CD4-positive, alpha-beta T cell treated with Interleukin-21 for 1 hour (primary cell): ENCODE results near the gene MSL1.

Source experiments
- DNase-seq: peaks from one replicate; pipeline ENCODE4 v3.0.0-alpha.2; 2020

The MSL1 gene

DNA sequence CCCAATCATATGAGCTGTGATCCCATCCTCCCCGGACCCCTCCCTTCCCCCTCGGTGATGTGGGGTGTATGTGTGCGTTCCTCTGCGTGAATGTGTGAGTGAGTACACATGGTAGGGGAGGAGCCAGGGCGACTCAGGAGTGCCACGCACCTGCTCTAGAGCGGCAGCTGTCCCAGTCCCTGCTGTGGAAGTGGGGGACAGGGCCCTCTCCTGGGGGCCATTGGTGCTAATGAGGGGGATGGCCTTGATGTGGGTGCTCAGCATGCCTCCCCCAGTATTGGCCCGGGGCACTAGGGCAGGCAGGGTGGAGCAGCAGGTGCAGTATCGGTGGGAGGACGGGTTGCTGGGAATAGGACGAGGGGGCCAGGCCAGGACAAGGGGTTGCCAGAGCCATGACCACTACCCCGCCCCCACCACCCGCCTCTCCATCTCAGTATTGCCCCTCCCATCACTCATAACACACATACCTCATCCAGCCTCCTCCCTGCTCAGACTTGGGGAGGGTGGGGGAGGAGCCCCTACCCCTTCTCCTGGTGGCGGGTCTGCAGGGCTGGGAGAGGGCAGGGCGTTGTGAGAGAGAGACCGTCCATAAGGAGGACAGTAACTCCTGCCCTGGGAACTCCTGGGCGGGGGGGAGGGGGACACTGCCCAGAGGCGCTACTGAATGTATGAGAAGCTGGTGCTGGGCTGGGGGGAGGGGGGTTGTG, 29.9 kb upstream of the MSL1 start:
- no peak for DNase-seq

DNA sequence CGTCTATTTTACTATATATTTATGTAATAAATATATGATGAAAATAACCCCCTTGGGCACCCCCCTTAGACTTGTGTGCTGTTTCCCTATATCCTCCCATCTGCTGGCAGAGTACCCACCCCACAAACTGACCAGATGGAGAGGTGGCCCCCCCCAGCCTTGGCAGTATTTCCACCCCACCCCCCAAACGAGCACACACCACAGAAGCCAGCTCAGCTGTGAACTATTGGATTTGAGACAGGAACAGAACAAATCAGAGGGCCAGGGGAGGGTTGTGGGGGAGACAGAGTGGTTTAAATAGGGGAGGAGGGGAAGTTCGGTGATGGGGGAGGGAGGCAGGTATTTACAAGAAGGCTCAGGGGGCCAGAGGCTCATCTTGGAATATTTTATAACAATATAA, 29.2 kb upstream of the MSL1 start:
- DNase-seq = no peak

DNA sequence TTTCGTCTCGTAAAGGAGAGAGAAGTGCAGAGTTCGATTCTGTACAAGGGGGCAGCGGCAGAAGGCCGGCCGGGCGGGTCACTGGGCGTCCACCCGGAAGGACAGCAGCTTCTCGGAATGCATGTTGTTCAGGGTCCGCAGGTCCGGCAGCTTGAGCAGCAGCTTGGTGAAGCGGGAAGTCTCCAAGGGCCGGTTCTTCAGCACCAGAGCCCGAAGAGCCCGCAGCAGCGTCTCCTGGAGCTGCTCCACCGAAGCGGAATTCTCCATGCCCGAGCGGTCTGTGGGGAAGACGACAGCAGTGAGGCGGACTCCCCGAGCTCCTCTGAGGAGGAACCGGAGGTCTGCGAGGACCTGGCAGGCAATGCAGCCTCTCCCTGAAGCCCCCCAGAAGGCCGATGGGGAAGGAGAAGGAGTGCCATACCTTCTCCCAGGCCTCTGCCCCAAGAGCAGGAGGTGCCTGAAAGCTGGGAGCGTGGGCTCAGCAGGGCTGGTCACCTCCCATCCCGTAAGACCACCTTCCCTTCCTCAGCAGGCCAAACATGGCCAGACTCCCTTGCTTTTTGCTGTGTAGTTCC, 28.7 kb upstream of the MSL1 start:
- no peak for DNase-seq

DNA sequence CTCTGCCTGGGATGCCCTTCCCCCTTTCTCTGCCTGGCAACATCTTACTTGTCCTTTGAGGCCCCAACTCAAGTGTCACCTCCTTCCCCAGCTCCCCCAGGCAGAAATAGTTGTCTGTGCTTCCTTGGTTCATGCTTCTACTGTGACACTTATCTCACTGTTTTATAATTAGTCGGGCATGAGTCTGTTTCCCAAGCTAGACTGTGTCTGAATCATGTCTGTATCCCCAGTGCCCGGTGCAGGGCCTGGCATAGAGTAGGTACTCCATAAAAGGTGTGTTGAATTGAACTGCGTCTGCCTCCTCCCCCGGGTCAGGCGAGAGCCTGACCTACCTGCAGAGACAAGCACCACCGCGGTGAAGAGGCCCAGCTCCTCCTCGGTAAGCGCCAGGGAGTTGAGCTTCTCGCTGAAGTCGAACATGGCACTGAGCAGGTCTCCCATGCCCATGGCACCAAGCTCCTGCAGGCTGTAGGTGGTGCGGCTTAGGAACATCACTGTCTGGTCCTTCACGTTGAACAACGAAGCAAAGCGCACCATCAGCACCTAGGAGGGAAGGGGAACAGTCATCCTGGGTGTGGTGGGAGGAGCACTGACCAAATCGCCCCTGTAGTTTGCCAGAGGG, 28.1 kb upstream of the MSL1 start:
- no peak for DNase-seq

DNA sequence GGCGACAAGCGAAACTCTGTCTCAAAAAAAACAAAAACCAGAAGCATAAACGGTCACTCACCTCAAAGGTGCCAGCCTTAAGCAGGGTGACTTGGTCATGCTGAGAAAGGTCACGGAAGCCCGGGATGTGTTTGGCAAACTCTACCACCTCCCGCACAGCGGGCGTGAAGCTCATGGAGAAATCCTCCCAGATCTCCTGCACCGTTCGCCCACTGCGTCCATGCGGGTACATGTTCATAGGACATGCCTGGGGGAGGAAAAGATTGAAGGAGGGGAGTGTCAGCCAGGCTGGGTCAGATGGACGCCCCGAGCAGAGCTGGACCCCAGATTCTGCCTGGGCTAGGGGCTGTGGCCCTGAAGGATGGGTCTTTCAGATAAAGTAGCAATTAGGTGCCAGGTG, 26.9 kb upstream of the MSL1 start:
- no peak for DNase-seq

DNA sequence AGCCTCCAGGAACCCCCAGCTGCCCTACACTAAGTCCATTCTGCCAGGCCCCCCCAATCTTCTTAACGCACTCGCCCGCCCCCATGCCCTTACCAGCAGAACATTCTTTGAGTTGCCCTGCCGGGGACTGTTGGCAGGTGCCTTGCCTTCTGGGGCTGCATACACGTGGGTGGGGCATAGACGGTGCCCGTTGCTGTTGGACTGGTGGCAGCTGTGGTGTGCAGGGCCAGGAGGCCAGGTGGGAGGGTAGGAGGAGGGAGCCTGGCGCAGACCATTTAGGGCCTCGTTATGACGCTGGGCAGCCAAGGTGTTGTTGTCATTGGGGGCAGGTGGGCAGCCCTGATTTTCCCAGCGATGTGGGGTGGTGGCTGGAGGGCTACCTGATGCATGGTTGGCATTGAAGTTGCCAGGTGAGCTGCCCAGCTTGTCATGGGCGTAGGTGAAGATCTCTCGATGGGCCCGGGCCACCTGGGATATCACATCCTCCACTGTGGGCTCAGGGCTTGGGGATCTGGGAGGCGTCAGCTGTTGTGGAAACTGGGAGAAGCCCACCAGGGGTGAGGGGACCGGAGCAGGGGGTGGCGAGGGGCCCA, 26.3 kb upstream of the MSL1 start:
- no peak for DNase-seq

DNA sequence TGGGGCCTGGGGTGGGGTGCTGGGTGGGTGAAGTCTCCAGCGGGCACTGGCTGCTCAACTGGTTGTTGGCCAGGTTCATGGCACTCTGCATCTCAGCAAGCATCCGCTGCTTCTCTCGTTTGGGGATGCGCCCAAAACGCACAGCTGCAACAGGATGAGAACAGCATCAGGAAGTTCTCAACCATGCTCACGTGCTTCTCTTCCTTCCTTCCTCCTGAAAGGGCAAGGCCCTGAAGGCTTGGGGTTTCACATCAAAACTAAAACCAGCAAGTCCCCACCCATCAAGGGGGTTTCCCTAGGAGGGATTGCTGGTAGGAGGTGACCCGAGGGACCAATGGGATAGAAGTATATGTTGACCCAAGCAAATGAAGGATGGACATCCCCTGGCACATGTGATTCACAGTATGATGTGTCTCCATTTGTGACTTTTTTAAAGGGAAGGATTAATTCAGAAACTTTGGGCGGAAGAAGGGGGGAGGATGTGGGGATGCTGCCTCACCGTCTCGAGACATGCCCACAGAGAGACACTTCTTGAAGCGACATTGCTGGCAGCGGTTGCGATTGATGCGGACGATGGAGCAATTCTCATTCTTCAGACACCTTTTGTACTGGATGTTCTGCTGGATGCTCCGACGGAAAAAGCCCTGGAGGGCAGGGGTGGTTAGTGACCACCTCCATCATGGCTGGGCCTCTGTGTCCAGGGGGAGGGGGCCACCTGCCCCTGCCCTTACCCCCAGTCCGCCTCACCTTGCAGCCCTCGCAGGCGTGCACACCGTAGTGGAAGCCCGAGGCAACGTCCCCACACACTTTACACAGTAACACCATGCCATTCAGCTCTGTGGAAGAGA, 25.6 kb upstream of the MSL1 start:
- DNase-seq = peak; percentile 97

DNA sequence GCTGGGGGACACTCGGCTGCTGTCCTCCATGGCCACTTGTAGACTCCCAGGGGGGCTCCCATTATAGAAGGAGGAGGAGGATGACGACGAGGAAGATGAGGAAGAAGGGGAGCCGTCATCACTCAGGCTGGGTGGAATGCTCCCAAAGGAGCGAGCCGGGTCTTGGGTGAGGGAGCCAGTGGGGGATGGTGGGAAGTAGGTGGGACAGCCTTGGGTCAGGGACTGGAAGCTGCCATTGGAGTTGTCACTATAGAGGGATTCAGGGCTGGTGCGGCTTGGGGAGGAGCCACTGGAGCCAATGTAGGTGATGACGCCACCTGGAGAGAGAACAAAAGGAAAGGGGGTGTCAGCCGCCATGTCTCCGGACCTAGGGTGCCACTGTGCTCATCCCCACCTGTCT, 24.7 kb upstream of the MSL1 start:
- DNase-seq = no peak

DNA sequence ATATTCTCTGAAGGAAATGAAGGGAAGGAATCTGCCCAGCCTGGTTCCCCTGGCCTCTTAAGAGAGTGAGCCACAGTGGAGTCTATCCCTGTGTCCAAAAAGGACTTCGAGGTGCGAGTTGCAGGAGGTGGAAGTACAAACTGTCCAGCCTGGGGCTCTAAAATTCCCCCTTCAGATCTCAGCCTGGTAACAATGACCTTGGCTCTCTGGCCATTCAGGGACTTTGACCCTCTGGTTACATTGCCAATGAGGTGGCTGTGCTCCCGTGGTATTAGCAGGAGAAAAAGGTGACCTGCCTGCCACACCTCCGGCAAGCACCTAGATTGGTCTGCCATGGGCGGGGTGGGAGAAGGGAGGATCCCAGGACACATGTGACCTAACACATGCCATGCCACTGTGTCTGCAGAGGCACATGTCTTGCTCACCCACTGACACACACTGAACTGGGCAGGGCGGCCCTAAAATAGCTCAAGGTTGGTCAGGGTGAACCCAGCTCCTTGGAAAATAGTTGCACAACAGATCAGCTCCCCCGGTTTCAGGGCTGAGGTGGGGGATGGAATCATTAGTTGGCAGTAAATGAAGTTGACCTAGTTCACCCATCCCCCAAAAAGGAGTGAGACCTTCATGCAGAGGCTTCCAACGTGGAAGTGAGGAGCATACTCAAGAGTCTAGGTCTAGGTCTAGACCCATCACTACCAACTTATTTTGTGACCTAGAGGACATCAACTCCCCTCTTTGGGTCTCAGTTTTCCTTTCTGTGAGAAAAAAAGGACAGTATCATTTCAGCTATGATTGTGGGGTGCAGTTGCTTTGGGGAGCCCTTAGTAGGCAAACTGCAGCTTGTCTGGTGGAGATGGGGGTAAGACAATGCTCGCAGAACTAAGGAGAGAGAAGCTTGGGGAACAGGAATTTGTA, 23.6 kb upstream of the MSL1 start:
- DNase-seq = no peak

DNA sequence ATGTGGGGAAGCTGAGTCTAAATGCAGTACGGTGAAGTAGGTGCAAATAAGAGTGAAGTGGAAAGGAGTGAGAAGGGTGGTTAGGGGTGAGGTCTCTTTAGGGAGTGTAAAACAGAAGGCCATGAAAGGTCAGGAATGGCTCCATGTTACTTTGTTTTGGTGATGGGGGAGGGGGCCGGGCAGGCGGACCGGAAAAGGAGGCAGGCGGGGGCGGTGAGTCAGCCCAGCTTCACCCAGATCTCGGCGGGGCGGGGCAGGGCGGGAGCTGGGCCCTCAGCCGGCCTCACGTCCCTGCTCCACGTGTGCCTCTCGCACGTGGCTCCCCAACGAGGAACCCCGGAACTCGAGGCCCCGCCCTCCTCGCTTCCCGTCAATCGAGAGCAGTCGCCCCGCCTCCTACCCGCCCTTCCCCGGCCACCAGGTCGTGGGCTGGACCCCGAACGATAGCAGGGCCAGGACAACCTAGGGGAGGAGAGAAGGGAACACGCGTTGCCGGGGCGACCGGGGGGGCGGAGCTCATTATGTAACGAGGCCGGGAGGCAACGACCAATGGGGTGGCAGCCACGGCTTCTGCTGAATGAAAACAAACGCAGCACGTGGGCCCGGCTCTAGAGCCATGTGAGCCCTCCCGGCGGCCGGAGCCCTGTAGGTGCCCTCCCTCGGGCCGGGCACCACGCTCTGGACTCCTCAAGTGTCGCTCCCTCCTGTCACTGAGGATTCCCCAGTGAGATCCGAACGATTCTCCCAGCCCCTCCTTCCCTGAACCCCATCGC, 22.7 kb upstream of the MSL1 start:
- DNase-seq = peak; percentile 100

DNA sequence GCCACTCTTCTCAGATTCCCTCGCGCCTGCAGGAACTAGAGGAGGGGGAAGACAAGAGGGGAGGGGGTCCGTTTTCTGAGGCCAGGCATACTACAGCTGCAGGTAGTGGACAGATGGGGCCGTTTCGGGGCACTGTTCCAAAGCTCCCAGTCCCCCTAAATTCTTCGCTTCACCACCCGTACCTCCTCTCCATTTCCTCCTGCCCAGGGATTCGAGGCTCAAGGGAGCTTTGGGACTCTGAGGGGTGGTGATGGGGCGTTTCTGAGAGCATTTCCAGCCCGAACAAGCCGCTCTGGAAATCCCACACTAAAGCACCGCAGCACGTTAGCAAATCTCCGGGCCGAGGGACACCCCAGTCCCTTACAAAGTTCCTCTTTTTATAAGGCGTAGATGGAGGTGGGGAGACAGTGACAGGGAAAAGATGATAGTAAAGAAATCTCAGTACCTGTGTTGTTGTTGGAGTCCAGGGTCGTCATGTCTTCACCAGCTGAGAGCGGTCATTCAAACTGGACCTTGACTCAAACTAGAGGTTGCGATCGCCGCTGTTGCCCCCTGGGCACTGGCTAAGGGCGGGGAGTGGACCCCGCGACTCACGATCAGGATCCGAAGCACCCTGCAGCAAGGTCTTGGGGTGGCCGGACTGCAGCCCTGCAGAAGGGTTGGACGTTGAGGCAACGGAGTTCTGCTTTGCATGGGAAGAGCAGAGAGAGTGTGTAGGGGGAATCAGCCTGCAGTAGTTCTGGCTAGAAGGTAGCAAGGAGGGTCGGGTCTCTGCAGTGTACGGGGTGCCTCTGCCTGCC, 22.0 kb upstream of the MSL1 start:
- no peak for DNase-seq

DNA sequence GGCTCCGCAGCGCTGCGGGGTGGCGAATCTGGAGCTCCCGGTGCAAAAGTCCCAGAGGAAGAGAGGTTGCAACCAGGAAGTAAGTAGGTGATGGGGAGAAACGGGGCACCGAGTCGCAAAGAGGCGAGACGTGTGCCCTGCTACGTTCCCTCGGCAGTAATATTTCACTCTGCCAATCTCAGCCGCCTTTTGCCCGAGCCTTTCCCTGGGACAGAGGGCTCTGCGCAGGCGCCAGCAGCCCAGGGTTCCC, 21.4 kb upstream of the MSL1 start, which contains the start of gene NR1D1:
NR1D1 (minus strand) TSS at position 171 of the 250 bp plus-strand sequence. CDS start 495 bp downstream, outside the sequence.
- no peak for DNase-seq

DNA sequence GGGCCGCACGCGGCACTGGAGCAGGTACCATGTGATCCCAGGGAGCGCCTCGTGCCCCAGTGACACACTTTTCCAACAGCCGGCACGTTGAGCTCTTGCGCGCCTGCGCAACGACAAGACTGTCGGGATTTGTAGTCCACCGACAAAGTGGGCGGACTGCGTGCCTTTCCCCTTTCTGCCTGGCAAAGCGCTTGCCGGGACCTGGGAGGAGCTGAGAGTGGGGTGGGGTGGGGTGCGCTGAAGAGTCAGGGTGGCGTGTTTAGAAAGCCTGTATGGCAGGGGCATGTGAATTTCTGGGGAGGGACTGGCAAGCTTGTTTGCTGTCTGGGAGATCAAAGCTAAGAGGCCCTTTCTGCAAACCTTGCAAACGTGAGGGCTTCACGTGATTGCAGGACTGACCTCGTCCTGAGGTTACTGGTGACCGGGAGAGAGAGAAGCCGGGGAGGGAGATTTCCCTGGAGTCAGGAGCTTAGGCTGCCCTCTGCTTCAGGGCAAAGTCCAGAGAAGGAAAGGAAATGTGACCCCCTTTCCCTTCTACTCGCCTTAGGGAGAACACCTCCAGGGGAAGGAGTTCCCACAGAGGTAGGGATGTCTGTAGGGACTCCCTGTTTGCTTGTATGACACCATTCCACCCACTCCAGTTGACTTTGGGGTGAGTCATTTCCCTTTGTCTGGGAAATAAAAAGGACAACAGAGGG, 21.0 kb upstream of the MSL1 start:
- DNase-seq = peak; percentile 94

DNA sequence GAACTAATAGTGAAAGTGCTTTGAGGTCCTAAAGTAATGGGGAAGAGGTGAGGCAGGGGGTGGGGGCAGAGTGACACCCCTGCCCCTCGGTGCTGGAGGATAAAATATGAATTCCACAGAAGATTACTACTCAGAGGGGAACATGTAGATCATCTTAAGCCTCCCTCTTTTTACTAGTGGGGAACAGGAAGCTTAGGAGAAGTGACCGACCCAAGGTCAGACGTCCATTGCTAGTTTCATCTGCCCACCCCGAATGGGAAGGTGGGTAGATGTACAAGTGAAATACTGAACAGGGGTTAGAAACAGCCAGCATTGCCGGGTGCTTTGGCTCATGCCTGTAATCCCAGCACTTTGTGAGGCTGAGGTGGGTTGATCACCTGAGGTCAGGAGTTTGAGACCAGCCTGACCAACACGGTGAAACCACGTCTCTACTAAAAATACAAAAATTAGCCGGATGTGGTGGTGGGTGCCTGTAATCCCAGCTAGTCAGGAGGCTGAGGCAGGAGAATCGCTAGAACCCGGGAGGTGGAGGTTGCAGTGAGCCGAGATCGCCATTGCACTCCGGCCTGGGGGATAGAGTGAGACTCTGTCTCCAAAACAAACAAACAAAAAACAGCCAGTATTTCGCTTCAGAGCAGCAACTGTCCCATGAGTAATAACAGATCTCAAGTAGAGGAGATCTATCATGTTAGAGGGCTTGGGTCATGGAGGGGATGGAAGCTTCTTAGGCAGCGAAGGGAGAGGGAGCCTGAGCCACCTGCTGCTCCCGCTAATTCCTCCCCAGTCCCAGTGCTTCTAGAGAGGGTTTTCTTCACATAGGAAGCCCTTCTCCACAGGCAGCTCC, 20.2 kb upstream of the MSL1 start:
- DNase-seq = no peak

DNA sequence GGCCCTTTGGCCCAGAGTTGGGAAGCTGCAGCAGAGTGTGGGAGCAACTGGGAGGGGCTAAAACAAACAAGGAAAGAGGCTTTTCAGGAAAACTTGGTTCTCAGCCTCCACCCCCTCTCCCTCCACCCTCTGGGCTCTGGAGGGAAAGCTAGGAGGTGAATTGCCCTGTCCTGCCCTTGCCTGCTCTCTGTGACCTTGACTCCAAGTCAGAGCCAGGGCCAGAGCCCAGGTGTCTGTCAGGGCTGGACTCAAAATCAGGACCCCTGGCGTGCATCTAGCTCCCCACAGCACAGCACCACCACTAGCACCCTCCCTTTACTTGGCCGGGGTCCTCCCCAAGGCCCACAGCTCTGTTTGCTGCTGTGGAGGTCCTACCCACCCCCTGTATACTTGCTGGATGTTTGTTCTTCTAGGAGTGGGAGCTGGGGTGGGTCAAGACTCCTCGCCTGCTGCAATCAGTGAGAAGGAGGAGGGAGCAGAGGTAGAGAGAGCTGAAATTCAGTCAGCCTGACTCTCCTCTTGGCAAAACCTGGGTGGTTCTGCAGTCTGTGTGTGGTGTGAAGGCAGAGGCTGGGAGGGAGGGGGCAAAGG, 18.6 kb upstream of the MSL1 start:
- no peak for DNase-seq

DNA sequence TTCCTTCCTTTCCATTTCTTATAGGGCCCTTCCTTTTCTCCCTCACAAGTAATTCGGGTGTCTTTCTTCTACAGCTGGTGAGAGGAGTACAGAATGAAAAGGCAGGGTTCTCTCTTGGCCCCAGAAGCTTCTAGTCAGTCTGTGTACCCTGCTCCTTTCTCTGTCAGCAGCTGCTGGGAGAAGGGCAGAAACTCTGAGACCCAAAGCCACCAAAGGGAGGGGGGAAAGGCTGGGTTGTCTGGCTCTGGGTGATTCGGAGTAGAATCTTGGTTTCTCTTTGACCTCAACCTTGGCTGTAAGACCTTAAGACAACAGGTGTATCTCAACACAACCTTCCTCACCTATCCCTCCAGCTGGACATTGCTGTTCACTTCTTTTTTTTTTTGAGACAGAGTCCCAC, 18.1 kb upstream of the MSL1 start:
- no peak for DNase-seq

DNA sequence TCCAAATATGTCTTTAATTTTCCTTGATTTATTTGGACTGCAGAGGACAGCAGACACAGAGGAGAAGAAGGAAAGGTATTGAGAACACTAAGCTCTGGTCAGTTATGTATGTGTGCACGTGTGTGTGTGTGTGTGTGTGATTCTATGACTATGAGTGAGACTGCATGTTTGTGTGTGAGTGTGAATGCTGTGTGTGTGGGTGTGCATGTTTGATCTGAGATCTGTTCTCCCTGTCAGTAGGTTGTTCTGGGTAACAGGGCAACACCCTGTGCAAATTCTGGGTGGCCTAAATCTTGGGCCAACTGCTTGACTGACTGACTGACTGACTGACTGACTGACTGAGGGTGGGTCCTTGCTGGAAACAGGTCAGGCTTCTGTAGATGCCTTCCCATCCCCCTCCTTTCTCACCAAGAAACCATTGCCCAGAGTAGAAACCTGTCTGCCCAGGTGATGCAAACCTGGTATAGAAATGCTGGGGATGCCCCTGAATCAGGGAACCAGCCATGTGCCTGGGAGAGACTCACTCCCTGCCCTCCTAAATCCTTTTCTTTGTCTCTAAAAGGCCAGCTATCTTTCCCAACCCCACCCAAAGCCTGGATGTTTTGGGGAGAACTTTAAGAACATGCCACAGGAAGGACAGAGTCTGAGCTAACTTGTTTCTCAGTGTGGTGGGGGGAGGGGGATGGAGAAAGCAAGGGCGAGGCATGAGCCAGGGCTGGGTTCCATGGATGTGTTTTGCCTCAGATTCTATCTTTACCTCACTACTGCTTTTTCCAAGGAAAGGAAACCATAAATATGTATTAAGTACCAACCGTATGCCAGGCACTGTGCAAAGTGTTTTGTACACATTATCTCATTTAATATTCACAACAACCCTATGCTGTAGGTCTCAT, 16.9 kb upstream of the MSL1 start:
- no peak for DNase-seq
